ENCODE results near the gene SCYGR2.

GRCh38 chr2:227623226-227623625 lies 24.5 kb downstream of the SCYGR2 start:
- TF ChIP-seq CTCF (IDR thresholded peaks at IDR 0.05) = no peak
- TF ChIP-seq POLR2A (IDR thresholded peaks at IDR 0.05) = no peak
- TF ChIP-seq POLR2AphosphoS5 (IDR thresholded peaks at IDR 0.05) = no peak

All from prostate gland (tissue), 2 donors.